Measurements from ENCODE around the gene PLLP.
A peak's percentile ranks its signal among the peaks of the same experiment; 100 is the strongest.
"Not testable (repeated sequence)": the region's sequence is repeated elsewhere in the genome, so short reads cannot be mapped to it uniquely, and the experiment has no call there.

PLLP gene

DNA sequence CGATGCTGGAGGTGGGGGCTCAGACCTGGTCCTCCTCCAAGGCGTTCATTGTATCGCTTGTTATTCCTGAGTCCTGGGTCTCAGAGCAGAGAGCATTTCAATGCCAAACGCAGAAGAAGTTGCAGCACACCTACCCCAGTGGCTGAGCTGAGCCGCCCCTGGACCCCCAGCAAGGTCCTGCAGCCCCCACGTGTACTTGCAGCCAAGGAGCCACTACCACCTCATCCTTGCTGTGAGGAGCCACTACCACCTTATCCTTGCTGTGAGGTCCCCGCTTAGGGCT is 13.5 kb downstream of the PLLP start:
- DNase-seq: no peak

DNA sequence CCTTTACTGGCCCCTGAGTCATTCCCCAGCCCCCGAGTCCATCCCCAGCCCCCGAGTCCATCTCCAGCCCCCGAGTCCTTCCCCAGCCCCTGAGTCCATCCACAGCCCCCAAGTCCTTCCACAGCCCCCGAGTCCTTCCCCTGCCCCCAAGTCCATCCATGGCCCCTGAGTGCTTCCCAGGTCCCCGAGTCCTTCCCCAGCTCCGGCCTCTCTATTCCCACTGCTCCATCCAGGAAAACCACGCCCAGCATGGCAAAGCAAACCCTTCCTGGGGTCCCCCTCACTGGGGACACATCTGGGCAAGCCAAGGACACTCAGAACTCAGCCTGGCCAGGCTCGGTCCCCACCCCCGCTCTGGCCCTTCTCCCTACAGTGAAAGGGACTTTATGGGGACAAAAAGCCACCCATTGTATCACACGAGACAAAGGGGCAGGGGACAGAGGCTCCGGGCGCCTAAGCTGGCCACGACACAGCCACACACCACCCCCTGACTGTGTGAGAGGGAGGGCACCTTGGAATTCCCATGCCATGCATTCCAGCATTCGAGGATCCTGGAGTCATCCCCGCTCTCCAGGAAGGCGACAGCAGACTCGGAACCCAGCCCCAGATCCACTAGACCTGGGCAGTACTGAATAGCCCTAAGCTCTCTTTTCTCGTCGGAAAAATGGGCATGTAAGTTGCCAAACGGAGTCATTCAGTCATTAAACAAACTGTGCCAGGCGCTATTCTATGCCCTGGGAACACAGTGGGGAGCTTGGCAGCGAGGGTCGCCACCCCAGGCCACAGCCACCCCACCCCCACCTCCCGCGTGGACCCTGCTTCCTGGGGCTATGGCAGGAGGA is 14.0 kb downstream of the PLLP start:
- DNase-seq: no peak

DNA sequence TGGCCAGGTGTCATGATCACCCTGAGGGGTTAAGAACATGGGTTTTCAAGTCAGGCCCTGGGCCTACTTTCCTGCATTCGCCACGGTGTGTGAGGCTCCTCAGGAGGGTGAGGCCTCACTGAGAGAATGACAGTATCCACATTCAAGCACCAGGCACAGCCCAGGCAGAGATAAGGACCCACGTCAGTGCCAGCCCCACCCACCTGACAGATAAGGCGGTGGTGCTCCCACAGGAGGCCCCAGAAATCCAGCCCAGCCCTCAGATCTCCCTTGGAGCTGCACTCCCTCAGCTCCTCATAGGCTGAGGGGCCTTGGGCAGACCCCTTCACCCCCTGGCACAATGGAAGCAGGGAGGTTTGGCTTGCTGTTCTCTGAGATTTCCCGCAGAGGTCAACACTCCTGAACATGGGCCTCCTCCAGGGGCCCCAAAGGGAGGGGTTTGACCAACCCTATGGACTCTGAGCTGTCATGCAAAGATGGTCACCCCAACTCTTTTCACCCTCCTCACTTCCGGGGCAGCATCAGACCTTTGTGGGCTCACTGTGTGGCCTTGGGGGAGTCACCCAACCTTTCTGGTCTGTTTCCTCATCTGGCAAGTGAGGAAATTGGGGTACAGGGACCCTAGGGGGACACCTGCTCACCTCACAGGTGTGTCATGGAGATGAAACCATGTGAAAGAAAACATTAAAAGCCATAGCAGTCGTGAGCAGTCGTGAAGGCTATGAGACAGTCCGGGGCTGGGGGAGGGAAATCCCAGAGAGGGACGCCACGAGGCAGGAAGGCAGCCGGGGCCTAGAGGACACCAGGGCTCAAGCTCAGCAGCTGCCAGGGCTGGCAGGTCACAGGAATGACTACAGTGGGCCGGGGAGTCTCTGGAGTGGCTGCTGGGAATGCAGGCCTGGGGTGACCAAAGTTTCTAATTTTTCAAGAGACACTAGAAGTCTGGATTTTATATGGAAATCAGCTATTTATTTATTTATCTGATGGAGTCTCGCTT is 15.4 kb downstream of the PLLP start:
- DNase-seq: no peak

DNA sequence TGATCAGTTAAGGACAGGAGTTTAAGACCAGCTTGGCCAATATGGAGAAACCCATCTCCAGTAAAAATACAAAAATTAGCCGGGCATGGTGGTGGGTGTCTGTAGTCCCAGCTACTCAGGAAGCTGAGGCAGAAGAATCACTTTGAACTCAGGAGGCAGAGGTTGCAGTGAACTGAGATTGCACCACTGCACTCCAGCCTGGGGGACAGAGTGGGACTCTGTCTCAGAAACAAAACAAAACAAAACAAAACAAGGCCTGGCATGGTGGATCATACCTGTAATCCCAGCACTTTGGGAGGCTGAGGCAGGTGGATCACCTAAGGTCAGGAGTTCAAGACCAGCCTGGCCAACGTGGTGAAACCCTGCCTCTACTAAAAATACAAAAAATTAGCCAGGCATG is 17.1 kb downstream of the PLLP start:
- not testable (repeated sequence) for DNase-seq

GRCh38 chr16:57266531-57267260 is 17.8 kb downstream of the PLLP start:
- DNase-seq: no peak

- no peak for DNase-seq
These were observed 18.5 kb downstream of the PLLP start for GRCh38 chr16:57265850-57266530.

DNA sequence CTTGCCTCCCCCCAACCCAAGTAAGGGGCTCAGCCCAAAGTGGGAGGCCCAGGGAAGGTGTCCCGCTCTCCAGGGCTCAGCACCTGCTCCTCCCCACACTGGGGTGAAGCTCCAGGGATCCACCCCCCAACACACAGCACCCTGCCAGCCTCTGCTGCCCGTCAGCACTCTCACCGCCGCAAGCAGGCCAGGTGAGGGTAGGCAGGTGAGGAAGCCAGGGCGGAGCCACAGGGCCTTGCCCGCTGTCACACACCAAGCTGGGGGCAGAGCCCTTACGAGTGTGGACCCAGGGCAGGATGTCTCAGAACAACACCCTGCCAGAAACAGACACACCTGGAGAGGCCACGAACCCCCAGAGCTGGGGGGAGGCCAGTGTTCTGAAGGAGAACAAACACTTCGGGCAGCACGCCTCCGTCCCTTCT is 19.5 kb downstream of the PLLP start:
- DNase-seq: no peak

DNA sequence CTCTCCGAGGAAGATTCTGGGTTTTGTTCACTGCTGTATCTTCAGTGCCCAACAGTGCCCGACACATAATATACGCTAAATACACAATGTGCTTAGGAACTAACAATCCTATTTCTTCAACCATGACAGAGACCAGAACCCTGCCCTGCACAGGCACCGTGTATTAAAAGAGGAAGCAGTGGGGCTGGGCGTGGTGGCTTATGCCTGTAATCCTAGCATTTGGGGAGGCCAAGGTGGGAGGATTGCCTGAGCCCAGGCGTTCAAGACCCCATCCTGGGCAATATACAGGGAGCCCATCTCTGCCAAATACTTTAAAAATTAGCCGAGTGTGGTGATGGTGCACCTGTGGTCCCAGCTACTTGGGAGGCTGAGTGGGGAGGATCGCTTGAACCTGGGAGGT is 20.1 kb downstream of the PLLP start:
- no peak for DNase-seq

DNA sequence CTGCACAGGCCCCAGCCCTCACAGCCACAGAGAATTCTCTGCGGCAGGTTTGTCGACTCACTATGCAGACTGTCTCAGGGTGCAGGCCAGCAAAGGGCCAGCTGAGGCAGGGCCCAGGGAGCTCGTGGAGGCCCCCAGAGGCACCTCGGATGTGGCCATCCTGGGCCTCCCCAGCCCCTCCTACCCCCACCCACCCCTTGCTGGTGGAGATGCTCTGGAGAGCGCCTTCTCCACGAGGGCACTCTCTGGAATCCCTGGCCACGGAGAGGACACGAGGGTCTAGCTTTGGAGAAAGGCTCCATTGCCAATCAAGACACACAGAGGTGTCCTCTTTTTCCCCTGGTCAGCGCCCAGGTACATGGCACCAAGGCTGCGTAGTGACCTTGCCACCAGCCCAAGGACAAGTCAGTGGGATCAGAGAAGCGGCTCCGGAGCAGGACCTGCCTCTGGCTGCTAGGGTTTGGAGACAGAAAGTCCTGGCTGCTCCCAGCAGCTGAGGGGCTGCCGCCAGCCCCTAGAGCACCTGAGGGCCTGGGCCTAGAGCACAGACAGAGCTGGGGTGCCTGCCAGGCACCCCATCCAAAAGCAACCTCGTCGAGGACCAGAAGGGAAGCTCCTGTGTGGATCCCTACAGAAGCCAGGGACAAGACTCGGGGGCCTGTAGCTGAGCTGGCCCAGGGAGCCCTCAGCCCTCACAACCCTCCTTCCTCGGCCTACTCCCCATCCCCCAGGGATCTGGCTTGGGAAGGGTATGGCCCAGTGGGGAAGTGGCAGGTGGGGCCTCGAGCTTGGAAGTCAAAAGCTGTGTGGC is 20.7 kb downstream of the PLLP start:
- no peak for DNase-seq

DNA sequence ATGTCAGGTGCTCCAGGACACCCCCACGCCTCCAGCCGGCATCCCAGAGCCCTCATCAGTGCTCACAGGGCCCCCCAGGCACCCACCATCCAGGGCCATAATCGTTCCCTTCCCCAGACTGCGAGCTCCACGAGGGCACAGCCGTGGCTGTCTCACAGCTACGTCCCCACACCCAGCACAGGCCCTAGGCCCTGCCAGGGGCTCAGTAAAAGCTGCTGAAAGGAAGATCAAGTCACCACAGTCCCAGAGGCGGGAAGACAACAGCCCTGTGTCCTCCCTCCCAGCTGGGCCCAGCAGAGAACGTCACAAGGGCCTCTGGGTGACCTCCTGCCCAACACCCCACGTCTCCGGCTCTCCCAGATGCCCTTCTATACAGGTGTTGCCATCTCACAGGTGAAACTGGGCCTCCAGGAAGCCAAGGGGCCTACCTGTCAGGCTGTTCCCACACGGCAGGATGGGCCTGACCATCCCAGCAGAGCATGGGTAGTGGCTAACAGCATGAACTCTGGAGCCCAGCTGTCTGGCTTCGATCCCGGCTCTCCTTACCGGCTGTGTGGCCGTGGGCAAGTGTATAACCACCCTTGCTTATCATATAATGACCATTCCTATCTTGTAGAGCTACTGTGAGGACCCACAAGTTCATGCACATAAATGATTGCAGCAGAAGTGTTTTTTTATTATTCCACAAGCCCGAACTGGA is 21.5 kb downstream of the PLLP start:
- DNase-seq: no peak

GRCh38 chr16:57261806-57262205 is 22.7 kb downstream of the PLLP start:
- peak; percentile 49 for DNase-seq

- peak; percentile 70 for DNase-seq
These were observed 24.1 kb downstream of the PLLP start for GRCh38 chr16:57260294-57260929.

GRCh38 chr16:57258910-57259475 is 25.5 kb downstream of the PLLP start:
- peak; percentile 50 for DNase-seq

GRCh38 chr16:57258226-57258909 is 26.1 kb downstream of the PLLP start:
- peak; percentile 35 for DNase-seq

- peak; percentile 45 for DNase-seq
These were observed 26.9 kb downstream of the PLLP start for GRCh38 chr16:57257455-57258070.

- DNase-seq: peak; percentile 40
These were observed 27.7 kb downstream of the PLLP start for GRCh38 chr16:57256601-57257395.

DNA sequence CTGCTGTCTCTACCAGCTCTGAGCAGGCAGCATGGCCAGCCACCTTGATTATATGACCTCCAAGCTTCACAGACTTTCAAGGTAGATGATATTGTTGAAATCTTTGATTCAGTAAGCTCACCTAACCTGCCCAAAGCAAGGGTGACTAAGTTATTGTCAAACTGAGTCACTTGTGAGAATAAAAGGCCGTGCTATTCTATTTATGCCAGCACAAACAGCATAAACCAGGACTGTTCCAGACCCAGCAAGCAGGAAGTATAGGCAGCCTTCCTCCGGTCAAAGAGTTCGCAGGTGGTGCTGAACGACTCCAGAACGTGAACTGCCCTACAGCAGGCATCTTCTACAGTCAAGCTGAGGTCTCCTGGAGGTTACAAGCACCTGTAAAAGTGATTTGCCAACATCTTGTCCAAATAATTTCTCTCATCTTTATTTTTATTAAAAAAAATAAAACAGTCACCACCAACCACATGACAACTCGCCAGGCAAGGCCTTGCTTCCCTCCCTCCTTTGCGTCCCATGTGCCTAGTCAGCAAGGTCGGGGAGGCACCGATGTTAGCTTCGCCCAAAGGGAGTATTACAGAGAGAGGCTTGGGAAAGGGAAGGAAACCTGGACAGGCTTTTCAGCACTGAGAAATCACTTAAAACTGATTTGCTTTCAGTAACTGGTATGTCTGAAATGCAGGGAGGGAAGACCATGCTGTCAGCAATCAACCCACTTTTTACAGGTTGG is 28.6 kb downstream of the PLLP start:
- peak; percentile 35 for DNase-seq

GRCh38 chr16:57253466-57253865 is 31.0 kb downstream of the PLLP start:
- no peak for DNase-seq
